Muscle of back (tissue), 11 donors: ENCODE results near the gene GP9. TPM values are rescaled to one million over a fixed set of nuclear protein-coding genes. Genes with fewer than 3 reads are reported as not detected.

ENCODE experiments used
- DNase-seq, 3 donors: peaks; one replicate each; pipeline versions ENCODE4 v3.0.0 to v3.0.0-alpha.2; 2013
- polyA plus RNA-seq, 10 donors: library from polyadenylated mRNA; unstranded; fragments of 120-200 nt; gene quantifications; one replicate each; pipeline ENCODE4 v1.2.1, GENCODE V29; 2013; ENCODE audit not compliant: insufficient read length in 10 of 10

The GP9 gene
- polyA plus RNA-seq, 10 donors, result 0.24 to 0.59 (median 0.36) TPM; not detected in 3

GRCh38 chr3:129027544-129027880, 33.1 kb upstream of the GP9 start:
- no peak for DNase-seq

- no peak for DNase-seq
Measured at GRCh38 chr3:129028866-129029265, 31.7 kb upstream of the GP9 start.

- DNase-seq, result no peak
Measured at GRCh38 chr3:129030611-129031010, 30.0 kb upstream of the GP9 start.

GRCh38 chr3:129031476-129032215, 28.9 kb upstream of the GP9 start:
- no peak for DNase-seq

GRCh38 chr3:129032716-129033115, 27.9 kb upstream of the GP9 start:
- DNase-seq, result no peak

- DNase-seq, result no peak
Measured at GRCh38 chr3:129033151-129033550, 27.4 kb upstream of the GP9 start.

- DNase-seq, result no peak
Measured at GRCh38 chr3:129033633-129034321, 26.8 kb upstream of the GP9 start.

- DNase-seq, result no peak
Measured at GRCh38 chr3:129034642-129035041, 25.9 kb upstream of the GP9 start.

- DNase-seq, result no peak
Measured at GRCh38 chr3:129035360-129036221, 25.0 kb upstream of the GP9 start.

- DNase-seq, result no peak
Measured at GRCh38 chr3:129036222-129037092, 24.1 kb upstream of the GP9 start.

GRCh38 chr3:129037093-129037419, 23.5 kb upstream of the GP9 start:
- no peak for DNase-seq

GRCh38 chr3:129038121-129038855, 22.3 kb upstream of the GP9 start:
- DNase-seq, result no peak

- DNase-seq, result peak in 1 of 3 donors; percentile 40
Measured at GRCh38 chr3:129039271-129040038, 21.1 kb upstream of the GP9 start.

GRCh38 chr3:129040039-129040336, 20.6 kb upstream of the GP9 start:
- no peak for DNase-seq

- DNase-seq, result no peak
Measured at GRCh38 chr3:129040579-129041300, 19.8 kb upstream of the GP9 start.

- DNase-seq, result peak in 1 of 3 donors; percentile 47
Measured at GRCh38 chr3:129045675-129046036, 14.9 kb upstream of the GP9 start.

- DNase-seq, result no peak
Measured at GRCh38 chr3:129046037-129046731, 14.4 kb upstream of the GP9 start.

GRCh38 chr3:129046732-129047552, 13.6 kb upstream of the GP9 start:
- DNase-seq, result no peak

- DNase-seq, result no peak
Measured at GRCh38 chr3:129047553-129047839, 13.1 kb upstream of the GP9 start.
